Panc1 (cell line): Measurements from ENCODE around the gene TMSB10. TPM values are rescaled to one million over a fixed set of nuclear protein-coding genes. Genes with fewer than 3 reads are reported as not detected.

Experiments used
- ATAC-seq: fragments of 200-7000 bp; cut with Tn5 transposase; 2 replicates; pipeline ENCODE4 v1.9.1; 2020; ENCODE audit warnings: mild to moderate bottlenecking, moderate library complexity
- BruUV-seq: library from RNA; stranded (reverse); fragments of 400-500 nt; replicated peaks from 2 replicates; lab custom pipeline; 2021; lab: Mats Ljungman, UMichigan
- CTCF ChIA-PET: fragments of 300-600 bp; sonication (Branson Sonifier 250); formaldehyde crosslinking; loops from one replicate; lab custom pipeline; 2022; ENCODE audit warnings: antibody characterized with exemption; lab: Charles Lee
- POLR2A ChIA-PET: fragments of 300-600 bp; sonication (Branson Sonifier 250); formaldehyde crosslinking; loops from one replicate; lab custom pipeline; 2022; ENCODE audit warnings: antibody characterized with exemption; lab: Charles Lee
- DNase-seq: peaks from one replicate; pipeline ENCODE4 v3.0.0-alpha.2; 2010; ENCODE audit warnings: low read depth, low spot score
- H3K27ac ChIP-seq: 2 replicates; pipeline ENCODE4 v1.5.1; 2011; ENCODE audit warnings: mild to moderate bottlenecking, low read length, inconsistent platforms
- H3K27me3 ChIP-seq: fragments of 200-500 bp; sonication (Bioruptor generic); 2 replicates; pipeline ENCODE4 v1.6.0; 2014; ENCODE audit warnings: low read length, inconsistent platforms; ENCODE audit not compliant: control insufficient read depth, insufficient read depth
- H3K36me3 ChIP-seq: fragments of 200-500 bp; sonication (Bioruptor generic); 2 replicates; pipeline ENCODE4 v1.5.1; 2014; ENCODE audit warnings: inconsistent platforms, mild to moderate bottlenecking, low read length, moderate library complexity; ENCODE audit not compliant: control insufficient read depth, insufficient read depth
- H3K4me1 ChIP-seq: 2 replicates; pipeline ENCODE4 v1.5.1; 2011; ENCODE audit warnings: inconsistent platforms, mild to moderate bottlenecking, low read length, moderate library complexity; ENCODE audit not compliant: control insufficient read depth, insufficient read depth
- H3K4me3 ChIP-seq, 2 experiments: 2 replicates each; pipeline ENCODE4 v1.5.1; 2011 to 2012; ENCODE audit warnings: low read depth in 2 of 2, low read length in 2 of 2, mild to moderate bottlenecking in 2 of 2, inconsistent platforms in 1 of 2, moderate library complexity in 1 of 2
- H3K9me3 ChIP-seq: fragments of 200-500 bp; sonication (Bioruptor generic); 2 replicates; pipeline ENCODE4 v1.5.1; 2014; ENCODE audit warnings: low read depth, mild to moderate bottlenecking, inconsistent platforms, low read length, moderate library complexity; ENCODE audit not compliant: control insufficient read depth, insufficient read depth
- POLR2AphosphoS5 ChIP-seq: IDR thresholded peaks from 2 replicates; pipeline ENCODE4 v1.6.1; 2012; ENCODE audit warnings: mild to moderate bottlenecking, low read depth, low read length, moderate library complexity
- SIN3A ChIP-seq: IDR thresholded peaks from 2 replicates; pipeline ENCODE4 v1.6.1; 2012; ENCODE audit warnings: low read depth, mild to moderate bottlenecking, low read length, moderate library complexity, borderline replicate concordance; ENCODE audit not compliant: insufficient read depth
- TCF7L2 ChIP-seq: IDR thresholded peaks from 2 replicates; pipeline ENCODE4 v1.6.1; 2011; ENCODE audit warnings: mild to moderate bottlenecking, low read depth, low read length, inconsistent platforms
- in situ Hi-C: cut with HindIII; loops from 2 replicates; pipeline ENCODE4 v1.10.0; 2016; ENCODE audit warnings: low sequenced_read_pairs, low pct_unique_long_range_greater_than_20kb
- intact Hi-C: fragments of 100-400 bp; cut with micrococcal nuclease; formaldehyde crosslinking; loops from one replicate; pipeline ENCODE4 v1.10.0; 2022; ENCODE audit not compliant: unreplicated experiment
- total RNA-seq: library from RNA; stranded (reverse); gene quantifications from one replicate; pipeline ENCODE4 v1.2.1, GENCODE V29; 2021; ENCODE audit not compliant: unreplicated experiment
- TF ChIP-seq, protein P1 (sequence below), 2 experiments: IDR thresholded peaks; 2 replicates each; pipeline ENCODE4 v1.6.1; 2011 to 2012; ENCODE audit warnings: low read depth in 2 of 2, control low read depth in 1 of 2, low read length in 1 of 2, mild to moderate bottlenecking in 1 of 2, moderate library complexity in 1 of 2; ENCODE audit not compliant: insufficient read depth in 1 of 2
- TF ChIP-seq, protein P2 (sequence below): fragments of 450-650 bp; IDR thresholded peaks from 2 replicates; pipeline ENCODE4 v1.5.1; 2017; ENCODE audit warnings: mild to moderate bottlenecking

TMSB10 gene
- total RNA-seq, 1 experiment from 2014 or later = 1,916 TPM

- peak; percentile 91 for DNase-seq
- intact Hi-C loops (no loop called here), in situ Hi-C loops (no loop called here)
- H3K27me3 ChIP-seq = no peaks in the 10 kb centered on the region
- H3K4me3 ChIP-seq = peak overlapping the region in 1 of 2 experiments; percentile 23; a peak in 1 of 4 replicates
- peaks cover 18% of the 10 kb centered on the region for H3K4me1 ChIP-seq
- ChIA-PET POLR2A (interaction anchor here (0.6 to 2.8 kb wide), 4 partner anchors 11 to 576 kb away, joined by 3 to 12 read pairs (median 3); partner anchors contain the start of gene TCF7L1), CTCF (interaction anchor here (0.5 kb wide), 2 partner anchors 7 to 8 kb away, joined by 5 read pairs; no protein-coding TSS in a partner anchor)
- H3K36me3 ChIP-seq = no peaks in the 10 kb centered on the region
- peak; percentile 96 for ATAC-seq
- peak overlapping the region; percentile 90 for H3K27ac ChIP-seq
- TF ChIP-seq POLR2AphosphoS5 = no peak; the same call in 1 of the 2 replicates
- TF ChIP-seq, protein P1, sequence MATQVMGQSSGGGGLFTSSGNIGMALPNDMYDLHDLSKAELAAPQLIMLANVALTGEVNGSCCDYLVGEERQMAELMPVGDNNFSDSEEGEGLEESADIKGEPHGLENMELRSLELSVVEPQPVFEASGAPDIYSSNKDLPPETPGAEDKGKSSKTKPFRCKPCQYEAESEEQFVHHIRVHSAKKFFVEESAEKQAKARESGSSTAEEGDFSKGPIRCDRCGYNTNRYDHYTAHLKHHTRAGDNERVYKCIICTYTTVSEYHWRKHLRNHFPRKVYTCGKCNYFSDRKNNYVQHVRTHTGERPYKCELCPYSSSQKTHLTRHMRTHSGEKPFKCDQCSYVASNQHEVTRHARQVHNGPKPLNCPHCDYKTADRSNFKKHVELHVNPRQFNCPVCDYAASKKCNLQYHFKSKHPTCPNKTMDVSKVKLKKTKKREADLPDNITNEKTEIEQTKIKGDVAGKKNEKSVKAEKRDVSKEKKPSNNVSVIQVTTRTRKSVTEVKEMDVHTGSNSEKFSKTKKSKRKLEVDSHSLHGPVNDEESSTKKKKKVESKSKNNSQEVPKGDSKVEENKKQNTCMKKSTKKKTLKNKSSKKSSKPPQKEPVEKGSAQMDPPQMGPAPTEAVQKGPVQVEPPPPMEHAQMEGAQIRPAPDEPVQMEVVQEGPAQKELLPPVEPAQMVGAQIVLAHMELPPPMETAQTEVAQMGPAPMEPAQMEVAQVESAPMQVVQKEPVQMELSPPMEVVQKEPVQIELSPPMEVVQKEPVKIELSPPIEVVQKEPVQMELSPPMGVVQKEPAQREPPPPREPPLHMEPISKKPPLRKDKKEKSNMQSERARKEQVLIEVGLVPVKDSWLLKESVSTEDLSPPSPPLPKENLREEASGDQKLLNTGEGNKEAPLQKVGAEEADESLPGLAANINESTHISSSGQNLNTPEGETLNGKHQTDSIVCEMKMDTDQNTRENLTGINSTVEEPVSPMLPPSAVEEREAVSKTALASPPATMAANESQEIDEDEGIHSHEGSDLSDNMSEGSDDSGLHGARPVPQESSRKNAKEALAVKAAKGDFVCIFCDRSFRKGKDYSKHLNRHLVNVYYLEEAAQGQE (IDR thresholded peaks at IDR 0.05; ENCODE audit: insufficient read depth in 1 of 2, low read depth in 2 of 2, low read length in 1 of 2) = no peak
- H3K9me3 ChIP-seq = no peaks in the 10 kb centered on the region
- BruUV-seq = no TSS peak
Measured at GRCh38 chr2:84946204-84947009, 41.0 kb downstream of the TMSB10 start.

DNA sequence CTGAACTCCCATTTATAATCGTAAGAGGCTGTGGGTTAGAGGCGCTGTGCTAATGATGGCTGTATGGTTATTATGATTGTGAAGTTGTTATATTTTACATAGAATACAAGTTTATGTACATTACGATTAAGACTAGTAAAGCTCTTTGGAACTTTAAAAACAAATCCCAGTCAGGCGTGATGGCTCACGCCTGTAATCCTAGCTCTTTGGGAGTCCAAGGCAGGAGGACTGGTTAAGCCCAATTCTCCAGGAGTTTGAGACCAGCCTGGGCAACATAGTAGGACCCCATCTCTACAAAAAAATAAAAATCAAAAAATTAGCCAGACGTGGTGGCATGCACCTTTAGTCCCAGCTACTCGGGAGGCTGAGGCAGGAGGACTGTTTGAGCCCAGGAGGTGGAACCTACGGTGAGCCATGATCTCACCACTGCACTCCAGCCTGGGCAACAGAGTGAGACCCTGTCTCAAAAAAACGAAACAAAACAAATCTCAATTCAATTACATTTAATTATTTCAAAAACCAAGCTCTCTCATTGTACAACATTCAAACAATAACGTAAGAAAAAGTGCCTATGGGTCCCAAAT lies 41.6 kb downstream of the TMSB10 start:
- ATAC-seq (no peak), DNase-seq (no peak)
- Histone ChIP-seq H3K27ac (peak overlapping the region; percentile 90), H3K36me3 (no peaks in the 10 kb centered on the region), H3K9me3 (no peaks in the 10 kb centered on the region), H3K27me3 (no peaks in the 10 kb centered on the region), H3K4me1 (peaks cover 18% of the 10 kb centered on the region), H3K4me3 (no peak overlapping the region; a peak in 1 of 4 replicates)
- intact Hi-C loops = no loop called here
- POLR2A ChIA-PET = interaction anchor here (0.6 to 2.8 kb wide), 2 partner anchors 10 to 21 kb away, joined by 3 to 12 read pairs; no protein-coding TSS in a partner anchor
- in situ Hi-C loops = no loop called here
- TF ChIP-seq, protein P1 (IDR thresholded peaks at IDR 0.05; ENCODE audit: insufficient read depth in 1 of 2, low read depth in 2 of 2, low read length in 1 of 2) = no peak
- TF ChIP-seq SIN3A (no peak), POLR2AphosphoS5 (no peak), TCF7L2 (no peak)
- TF ChIP-seq, protein P2, sequence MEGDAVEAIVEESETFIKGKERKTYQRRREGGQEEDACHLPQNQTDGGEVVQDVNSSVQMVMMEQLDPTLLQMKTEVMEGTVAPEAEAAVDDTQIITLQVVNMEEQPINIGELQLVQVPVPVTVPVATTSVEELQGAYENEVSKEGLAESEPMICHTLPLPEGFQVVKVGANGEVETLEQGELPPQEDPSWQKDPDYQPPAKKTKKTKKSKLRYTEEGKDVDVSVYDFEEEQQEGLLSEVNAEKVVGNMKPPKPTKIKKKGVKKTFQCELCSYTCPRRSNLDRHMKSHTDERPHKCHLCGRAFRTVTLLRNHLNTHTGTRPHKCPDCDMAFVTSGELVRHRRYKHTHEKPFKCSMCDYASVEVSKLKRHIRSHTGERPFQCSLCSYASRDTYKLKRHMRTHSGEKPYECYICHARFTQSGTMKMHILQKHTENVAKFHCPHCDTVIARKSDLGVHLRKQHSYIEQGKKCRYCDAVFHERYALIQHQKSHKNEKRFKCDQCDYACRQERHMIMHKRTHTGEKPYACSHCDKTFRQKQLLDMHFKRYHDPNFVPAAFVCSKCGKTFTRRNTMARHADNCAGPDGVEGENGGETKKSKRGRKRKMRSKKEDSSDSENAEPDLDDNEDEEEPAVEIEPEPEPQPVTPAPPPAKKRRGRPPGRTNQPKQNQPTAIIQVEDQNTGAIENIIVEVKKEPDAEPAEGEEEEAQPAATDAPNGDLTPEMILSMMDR = no peak
- no TSS peak for BruUV-seq
- CTCF ChIA-PET = interaction anchor here (0.5 kb wide), 1 partner anchor 8 kb away, joined by 5 read pairs; no protein-coding TSS in a partner anchor
